CD4-positive, alpha-beta T cell treated with Interleukin-10 for 1 hour (primary cell): Measurements from ENCODE around the gene STX1B.

Experiments
- DNase-seq: peaks from one replicate; pipeline ENCODE4 v3.0.0-alpha.2; 2020

Gene STX1B

GRCh38 chr16:30972872-30973271 is 37.6 kb downstream of the STX1B start:
- no peak for DNase-seq

DNA sequence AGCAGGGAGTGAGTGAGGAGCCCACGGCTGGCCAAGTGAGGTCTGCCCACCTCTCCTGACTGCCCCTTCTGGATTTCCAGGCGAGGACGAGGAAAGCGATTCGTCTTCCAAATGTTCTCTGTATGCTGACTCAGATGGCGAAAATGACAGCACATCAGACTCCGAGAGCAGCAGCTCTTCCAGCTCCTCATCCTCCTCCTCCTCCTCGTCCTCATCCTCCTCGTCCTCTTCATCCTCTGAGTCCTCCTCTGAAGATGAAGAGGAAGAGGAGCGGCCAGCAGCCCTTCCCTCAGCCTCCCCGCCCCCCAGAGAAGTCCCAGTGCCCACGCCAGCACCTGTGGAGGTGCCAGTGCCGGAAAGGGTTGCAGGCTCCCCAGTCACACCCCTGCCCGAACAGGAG is 39.1 kb downstream of the STX1B start:
- no peak for DNase-seq

DNA sequence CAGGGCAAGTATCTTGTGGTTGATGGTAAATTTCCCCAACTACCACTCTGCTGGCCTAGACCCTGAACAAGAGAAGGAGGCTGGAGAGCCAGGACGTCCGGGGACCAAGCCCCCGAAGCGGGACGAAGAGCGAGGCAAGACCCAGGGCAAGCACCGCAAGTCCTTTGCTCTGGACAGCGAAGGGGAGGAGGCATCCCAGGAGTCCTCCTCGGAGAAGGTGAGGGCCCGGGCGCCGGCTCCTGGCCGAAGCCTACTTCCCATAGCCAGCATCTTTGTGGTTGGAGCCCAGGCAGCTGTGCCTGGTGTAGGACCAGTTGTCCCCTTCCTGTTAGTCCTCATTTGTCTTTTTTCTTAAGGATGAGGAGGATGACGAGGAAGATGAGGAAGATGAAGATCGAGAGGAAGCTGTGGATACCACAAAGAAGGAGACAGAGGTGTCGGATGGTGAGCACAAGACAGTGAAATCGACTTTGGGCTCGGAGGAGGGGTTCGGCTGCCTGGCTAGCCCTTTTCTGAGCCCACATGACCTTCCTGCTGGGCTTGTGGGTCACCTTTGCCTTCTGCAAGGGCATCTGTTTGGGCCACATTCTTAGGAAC is 41.1 kb downstream of the STX1B start:
- DNase-seq, result no peak

DNA sequence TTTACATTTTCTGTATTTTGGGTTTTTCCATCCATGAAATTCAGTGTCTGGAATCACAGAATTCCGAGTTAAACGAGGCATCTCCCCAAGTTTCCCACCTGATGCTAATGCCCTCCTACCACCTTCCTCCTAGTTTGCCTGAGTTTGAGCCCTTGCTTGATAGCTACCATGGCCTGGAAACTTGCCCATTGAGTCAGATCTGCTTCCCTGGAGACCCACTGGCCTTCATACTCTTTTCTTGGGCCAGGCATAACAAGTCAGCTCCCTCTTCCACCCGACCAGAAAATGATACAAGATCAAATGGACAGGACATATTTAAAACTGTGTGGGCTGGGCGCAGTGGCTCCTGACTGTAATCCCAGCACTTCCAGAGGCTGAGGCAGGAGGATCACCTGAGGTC is 42.6 kb downstream of the STX1B start:
- no peak for DNase-seq

DNA sequence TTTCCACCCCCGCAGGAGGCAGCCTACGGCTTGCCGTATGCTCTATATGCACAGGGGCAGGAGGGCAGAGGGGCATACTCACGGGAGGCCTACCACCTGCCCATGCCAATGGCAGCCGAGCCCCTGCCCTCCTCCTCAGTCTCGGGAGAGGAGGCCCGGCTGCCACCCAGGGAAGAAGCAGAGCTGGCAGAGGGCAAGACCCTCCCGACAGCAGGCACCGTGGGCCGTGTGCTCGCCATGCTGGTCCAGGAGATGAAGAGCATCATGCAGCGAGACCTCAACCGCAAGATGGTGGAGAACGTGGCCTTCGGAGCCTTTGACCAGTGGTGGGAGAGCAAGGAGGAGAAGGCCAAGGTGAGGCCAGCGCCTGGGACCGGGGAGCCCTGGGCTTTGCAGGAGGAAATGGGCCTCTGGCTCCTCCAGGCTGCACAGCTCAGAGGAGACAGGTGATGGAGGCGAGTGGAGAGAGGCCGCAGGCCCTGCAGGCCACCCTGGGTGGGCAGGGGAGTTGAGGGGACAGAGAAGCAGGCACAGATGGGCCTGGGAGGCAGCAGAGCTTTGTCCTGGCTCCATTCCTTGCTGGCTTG is 44.3 kb downstream of the STX1B start:
- DNase-seq, result no peak

GRCh38 chr16:30965436-30965835 is 45.0 kb downstream of the STX1B start:
- no peak for DNase-seq

GRCh38 chr16:30964574-30965226 is 45.7 kb downstream of the STX1B start:
- DNase-seq, result no peak

GRCh38 chr16:30963925-30964511 is 46.4 kb downstream of the STX1B start:
- no peak for DNase-seq

GRCh38 chr16:30961384-30961783 is 49.1 kb downstream of the STX1B start:
- DNase-seq, result no peak

- DNase-seq, result no peak
Measured at GRCh38 chr16:30958175-30959079, 52.0 kb downstream of the STX1B start.

- DNase-seq, result peak; percentile 96
Measured at GRCh38 chr16:30957456-30958174, 52.8 kb downstream of the STX1B start, which contains the start of gene SETD1A. Gene SETD1A, plus strand, starts transcription at chr16:30957754. Its CDS starts 978 bp downstream, at chr16:30958732.

DNA sequence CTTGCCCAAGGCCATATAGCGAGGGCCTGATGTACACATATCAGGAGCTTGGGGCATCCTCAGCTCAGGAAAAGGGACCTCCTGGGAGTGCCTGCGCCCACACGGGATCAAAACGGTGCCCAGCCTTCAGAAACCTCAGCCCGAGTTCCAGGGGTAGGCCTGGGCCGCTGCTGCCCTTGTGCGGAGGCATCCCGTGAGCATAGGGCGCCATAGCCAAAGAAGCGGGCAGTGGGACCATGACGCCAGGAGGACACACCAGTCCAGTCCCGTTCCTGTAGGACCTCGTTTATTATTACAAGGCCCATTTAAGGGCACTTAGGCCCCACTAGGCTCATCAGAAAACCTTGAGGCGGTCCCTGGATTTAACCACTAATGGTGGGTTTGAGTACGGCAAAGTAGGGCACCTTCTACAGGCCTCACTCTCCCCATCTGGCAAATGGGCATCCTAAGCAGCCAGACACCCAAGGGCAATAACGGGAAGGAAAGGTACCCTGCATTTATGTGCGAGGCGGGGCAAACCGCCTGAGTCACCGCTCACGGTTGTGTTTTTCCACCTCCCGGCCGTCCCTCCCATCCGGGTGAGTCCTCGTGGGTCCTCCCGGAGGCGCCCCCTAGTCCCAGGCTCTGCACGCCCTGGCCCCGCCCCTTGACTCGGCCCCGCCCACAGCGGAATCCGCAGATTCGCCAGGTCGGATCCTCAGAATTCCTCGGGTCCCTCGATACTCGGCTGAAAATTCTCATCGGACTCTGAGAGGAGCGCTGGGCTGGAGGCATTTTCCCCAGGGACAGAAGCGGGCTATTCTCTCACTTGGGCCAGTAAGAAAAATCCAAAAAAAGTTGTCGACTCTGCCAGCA is 53.6 kb downstream of the STX1B start:
- peak; percentile 87 for DNase-seq

GRCh38 chr16:30954993-30955392 is 55.4 kb downstream of the STX1B start:
- no peak for DNase-seq

- peak; percentile 74 for DNase-seq
Measured at GRCh38 chr16:30953511-30954124, 56.8 kb downstream of the STX1B start.

GRCh38 chr16:30953111-30953510 is 57.3 kb downstream of the STX1B start:
- DNase-seq, result no peak

- no peak for DNase-seq
Measured at GRCh38 chr16:30951750-30952149, 58.7 kb downstream of the STX1B start.

GRCh38 chr16:30951193-30951592 is 59.2 kb downstream of the STX1B start:
- DNase-seq, result no peak

DNA sequence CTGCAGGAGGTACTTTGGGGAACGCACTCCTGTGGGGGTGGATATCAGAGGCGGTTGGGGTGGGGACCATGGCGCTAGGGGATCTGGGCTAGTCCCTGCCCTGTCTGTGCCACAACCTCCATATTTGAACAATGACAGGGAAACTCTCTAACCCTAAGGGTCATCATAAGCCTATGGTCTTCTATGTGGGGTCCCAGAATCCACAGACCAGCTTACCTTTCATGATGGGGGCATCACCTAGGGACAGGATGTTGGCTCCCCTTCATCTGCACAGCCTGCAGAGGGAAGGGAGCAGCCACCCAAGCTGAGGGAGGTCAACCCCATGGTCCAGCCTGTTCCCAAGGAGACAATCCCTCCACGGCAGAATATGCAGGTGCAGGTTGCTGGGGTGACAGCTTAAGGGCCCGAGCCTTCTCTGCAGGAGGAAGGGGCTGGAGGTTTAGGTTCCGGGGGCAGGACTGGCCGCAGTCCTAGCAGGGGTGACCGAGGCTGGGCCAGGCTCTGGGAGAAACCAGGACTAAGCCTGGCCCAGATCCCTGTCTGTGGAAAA is 59.8 kb downstream of the STX1B start:
- DNase-seq, result no peak

- DNase-seq, result peak; percentile 31
Measured at GRCh38 chr16:30949650-30950515, 60.6 kb downstream of the STX1B start.
